ENCODE results near the gene ITIH1.

DNA sequence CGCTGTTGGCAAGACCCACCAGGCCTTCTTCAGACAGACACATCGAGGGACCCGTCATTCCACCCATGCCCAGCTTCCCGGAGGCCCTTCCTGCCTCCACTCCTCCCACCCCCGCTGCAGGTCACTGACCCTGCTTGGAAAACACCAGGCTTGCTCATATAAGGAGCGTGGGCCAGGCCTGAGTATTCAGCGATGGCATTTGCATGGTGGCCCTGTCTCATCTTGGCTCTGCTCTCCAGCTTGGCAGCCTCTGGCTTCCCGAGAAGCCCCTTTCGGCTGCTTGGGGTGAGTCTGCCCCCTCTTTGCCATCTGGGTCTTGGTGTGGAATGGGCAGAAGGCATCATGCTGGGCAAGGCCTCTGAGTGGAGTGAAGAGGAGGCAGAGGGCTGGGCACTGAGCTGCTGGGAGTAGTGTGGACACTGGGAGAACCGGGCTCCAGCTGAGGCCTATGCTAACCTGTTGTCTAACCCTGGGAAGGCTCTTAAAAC is 17.3 kb downstream of the ITIH1 start, which contains the start of gene ITIH3:
- TF ChIP-seq POLR2AphosphoS5 (IDR thresholded peaks at IDR 0.05) (no peak), POLR2A (IDR thresholded peaks at IDR 0.05) (no peak)

Measured in sigmoid colon (tissue), 4 donors.